Fibroblast of the aortic adventitia (primary cell): Measurements from ENCODE around the gene ANKRD27. TPM values are rescaled to one million over a fixed set of nuclear protein-coding genes. Genes with fewer than 3 reads are reported as not detected.

Experiments
- DNase-seq: peaks from one replicate; pipeline ENCODE4 v3.0.0-alpha.2; 2010; ENCODE audit warnings: low read depth
- H3K4me3 ChIP-seq: 2 replicates; pipeline ENCODE4 v1.5.1; 2011; ENCODE audit warnings: low read depth, mild to moderate bottlenecking, control low read depth, low read length, moderate library complexity
- CTCF ChIP-seq: IDR thresholded peaks from 2 replicates; pipeline ENCODE4 v1.5.1; 2011; ENCODE audit warnings: mild to moderate bottlenecking, low read length, control low read depth, inconsistent platforms; ENCODE audit not compliant: insufficient read depth
- total RNA-seq: library from RNA; depleted of rRNA; stranded (reverse); fragments of >200 nt; gene quantifications from 2 replicates; pipeline ENCODE4 v1.2.3, GENCODE V29; 2012; ENCODE audit warnings: low replicate concordance

ANKRD27 gene
- total RNA-seq, 1 donor, result 29.0 TPM

- no peak for DNase-seq
- peak overlapping the region; percentile 95 for H3K4me3 ChIP-seq
- no peak for TF ChIP-seq CTCF
Observed at GRCh38 chr19:32674153-32674930, 638 bp downstream of the ANKRD27 start.

- no peak for DNase-seq
- H3K4me3 ChIP-seq, result peak overlapping the region; percentile 9
- TF ChIP-seq CTCF, result no peak
Observed at GRCh38 chr19:32673573-32673972, 1.4 kb downstream of the ANKRD27 start.

- no peak for DNase-seq
- H3K4me3 ChIP-seq, result no peak overlapping the region
- no peak for TF ChIP-seq CTCF
Observed at GRCh38 chr19:32672841-32673240, 2.1 kb downstream of the ANKRD27 start.

- TF ChIP-seq CTCF, result no peak
- H3K4me3 ChIP-seq, result no peak overlapping the region
- peak; percentile 43 for DNase-seq
Observed at GRCh38 chr19:32671883-32672593, 2.9 kb downstream of the ANKRD27 start.

- no peak for TF ChIP-seq CTCF
- no peak overlapping the region for H3K4me3 ChIP-seq
- no peak for DNase-seq
Observed at GRCh38 chr19:32669310-32669709, 5.7 kb downstream of the ANKRD27 start.

GRCh38 chr19:32666084-32666483 is 8.9 kb downstream of the ANKRD27 start:
- TF ChIP-seq CTCF, result no peak
- no peak overlapping the region for H3K4me3 ChIP-seq
- no peak for DNase-seq
